Mesenteric fat pad (tissue), 1 donor: ENCODE measurements around the gene ACSS1. TPM values are rescaled to one million over a fixed set of nuclear protein-coding genes. Genes with fewer than 3 reads are reported as not detected.

Experiments used
- DNase-seq: peaks from one replicate; pipeline ENCODE4 v3.0.0-alpha.2; 2020; ENCODE audit warnings: low spot score
- total RNA-seq: library from RNA; stranded (reverse); fragmentation: NEBNext Ultra II Directional; extraction: Animal tissue kit (Norgen Biotek cat#: 25700); gene quantifications from one replicate; pipeline ENCODE4 v1.2.1, GENCODE V29; 2021
- donor health status: DM: yes; HTN: yes; CAD: no.

The ACSS1 gene
- total RNA-seq, 1 donor from 2014 or later: 14.3 TPM

GRCh38 chr20:25079171-25079570 lies 21.2 kb upstream of the ACSS1 start:
- no peak for DNase-seq

- no peak for DNase-seq
Measured at GRCh38 chr20:25078662-25079061, 20.7 kb upstream of the ACSS1 start.

GRCh38 chr20:25077610-25078169 lies 19.8 kb upstream of the ACSS1 start:
- no peak for DNase-seq

GRCh38 chr20:25076731-25077609 lies 19.0 kb upstream of the ACSS1 start:
- no peak for DNase-seq

- DNase-seq: no peak
Measured at GRCh38 chr20:25076201-25076600, 18.3 kb upstream of the ACSS1 start.

GRCh38 chr20:25073544-25073943 lies 15.6 kb upstream of the ACSS1 start:
- DNase-seq: peak; percentile 64

GRCh38 chr20:25072226-25072811 lies 14.4 kb upstream of the ACSS1 start:
- DNase-seq: no peak

- DNase-seq: peak; percentile 62
Measured at GRCh38 chr20:25071734-25072133, 13.8 kb upstream of the ACSS1 start.

GRCh38 chr20:25070821-25071473 lies 13.0 kb upstream of the ACSS1 start:
- no peak for DNase-seq

GRCh38 chr20:25067102-25067987 lies 9.4 kb upstream of the ACSS1 start:
- DNase-seq: peak; percentile 64

GRCh38 chr20:25066386-25066785 lies 8.4 kb upstream of the ACSS1 start:
- no peak for DNase-seq

GRCh38 chr20:25065625-25066338 lies 7.8 kb upstream of the ACSS1 start:
- peak; percentile 37 for DNase-seq

GRCh38 chr20:25065072-25065624 lies 7.2 kb upstream of the ACSS1 start:
- DNase-seq: peak; percentile 81

- peak; percentile 64 for DNase-seq
Measured at GRCh38 chr20:25064561-25065071, 6.7 kb upstream of the ACSS1 start.

GRCh38 chr20:25063981-25064380 lies 6.0 kb upstream of the ACSS1 start:
- DNase-seq: no peak

- no peak for DNase-seq
Measured at GRCh38 chr20:25063546-25063945, 5.6 kb upstream of the ACSS1 start.

- no peak for DNase-seq
Measured at GRCh38 chr20:25062841-25063240, 4.9 kb upstream of the ACSS1 start.

GRCh38 chr20:25061821-25062530 lies 4.0 kb upstream of the ACSS1 start:
- DNase-seq: no peak
